ENCODE results near the gene NUAK2.
A peak's percentile ranks its signal among the peaks of the same experiment; 100 is the strongest.
"Not testable (repeated sequence)": the region's sequence is repeated elsewhere in the genome, so short reads cannot be mapped to it uniquely, and the experiment has no call there.

The NUAK2 gene

DNA sequence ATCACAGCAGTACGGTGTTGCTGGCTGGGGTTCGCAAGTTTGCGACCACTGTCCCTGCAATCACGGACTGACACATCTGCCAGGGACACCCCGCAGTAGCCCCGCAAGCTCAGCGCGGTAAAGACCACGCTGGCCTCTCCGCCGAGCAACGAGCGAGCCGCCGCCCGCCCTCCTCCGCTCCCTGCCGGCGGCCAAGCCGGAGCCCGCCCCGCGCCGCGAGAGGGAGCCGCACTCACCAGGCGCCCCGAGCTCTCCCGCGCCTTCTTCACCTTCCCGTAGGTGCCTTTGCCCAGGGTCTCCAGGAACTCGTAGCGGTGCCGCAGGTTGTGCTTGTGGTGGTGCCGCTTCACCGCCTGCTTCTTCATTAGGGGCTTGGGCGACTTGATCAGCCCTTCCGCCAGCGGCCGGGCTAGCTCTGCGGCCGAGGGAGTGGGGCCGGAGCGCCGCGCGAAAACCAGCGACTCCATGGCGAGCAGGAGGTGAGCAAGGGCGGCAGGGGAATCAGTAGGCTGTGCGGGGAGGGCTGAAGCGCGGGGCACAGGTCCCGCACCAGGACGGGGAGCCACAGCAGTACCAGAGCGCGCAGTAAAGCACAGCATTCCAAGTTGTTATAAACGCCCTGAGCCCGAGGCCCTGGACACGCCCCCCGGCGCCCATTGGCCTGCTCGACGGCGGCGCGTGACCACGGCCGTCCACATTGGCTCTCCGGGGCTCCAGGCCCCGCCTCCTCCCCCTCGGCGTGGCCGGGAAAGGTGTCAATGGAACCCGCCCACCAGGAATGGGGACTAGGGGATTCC lies at the start of gene NUAK2:
Gene NUAK2, minus strand, starts transcription at position 584 of the 797 bp plus-strand sequence. Its CDS starts 117 bp downstream, at position 467.
- DNase-seq = peak; percentile 97 to 99

DNA sequence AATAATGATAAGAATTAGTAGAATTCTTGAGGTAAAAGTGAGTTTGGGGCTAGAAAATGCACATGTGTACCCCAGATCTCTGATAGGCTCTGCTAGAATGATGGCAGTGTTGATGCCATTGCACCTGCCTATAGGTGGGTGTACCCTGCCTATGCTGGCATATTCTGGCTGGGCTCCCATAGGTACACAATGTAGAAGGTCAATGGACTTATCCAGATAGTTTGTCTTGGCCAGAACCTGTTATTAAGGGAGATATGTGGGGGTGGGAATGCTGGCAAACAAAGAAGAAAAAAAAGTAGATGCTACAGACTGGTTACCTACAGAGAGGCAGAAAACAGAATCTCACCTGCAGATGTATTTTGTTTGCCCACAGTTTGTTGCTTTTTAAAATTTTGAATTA lies 49.2 kb upstream of the NUAK2 start:
- no peak for DNase-seq

DNA sequence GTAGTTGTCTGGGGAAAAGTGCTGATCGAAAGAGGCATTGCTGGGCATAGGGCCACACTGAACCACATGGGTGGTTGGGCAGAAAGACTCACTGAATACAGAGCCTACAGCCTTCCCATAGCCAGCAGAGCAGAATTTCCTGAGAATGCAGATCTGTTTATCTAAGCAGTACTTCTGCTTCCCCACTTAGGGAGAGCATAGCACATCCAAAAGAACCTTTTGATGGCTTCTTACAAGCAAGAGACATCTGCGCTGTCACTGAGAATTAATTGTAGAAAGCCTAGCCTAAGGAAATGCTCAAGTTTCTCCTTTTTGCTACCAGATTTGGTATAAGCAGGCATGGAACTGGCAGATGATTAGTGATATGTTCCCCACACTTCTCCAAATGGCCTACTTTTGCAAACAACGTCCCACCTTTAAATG lies 48.2 kb upstream of the NUAK2 start:
- DNase-seq = no peak

DNA sequence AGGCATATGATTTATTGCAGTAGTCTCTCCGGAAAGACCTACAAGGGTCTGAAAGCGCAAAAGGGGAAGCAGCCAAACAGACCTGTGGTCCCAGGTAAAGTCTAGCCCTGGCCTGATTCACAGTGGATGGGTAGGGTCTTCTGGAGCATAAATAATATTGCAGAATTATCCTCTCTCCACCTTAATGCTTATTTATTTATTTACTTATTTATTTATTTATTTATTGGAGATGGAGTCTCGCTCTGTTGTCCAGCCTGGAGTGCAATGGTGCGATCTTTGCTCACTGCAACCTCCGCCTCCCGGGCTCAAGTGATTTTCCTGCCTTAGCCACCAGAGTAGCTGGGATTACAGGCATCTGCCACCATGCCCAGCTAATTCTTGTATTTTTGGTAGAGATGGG lies 46.9 kb upstream of the NUAK2 start:
- DNase-seq = no peak

DNA sequence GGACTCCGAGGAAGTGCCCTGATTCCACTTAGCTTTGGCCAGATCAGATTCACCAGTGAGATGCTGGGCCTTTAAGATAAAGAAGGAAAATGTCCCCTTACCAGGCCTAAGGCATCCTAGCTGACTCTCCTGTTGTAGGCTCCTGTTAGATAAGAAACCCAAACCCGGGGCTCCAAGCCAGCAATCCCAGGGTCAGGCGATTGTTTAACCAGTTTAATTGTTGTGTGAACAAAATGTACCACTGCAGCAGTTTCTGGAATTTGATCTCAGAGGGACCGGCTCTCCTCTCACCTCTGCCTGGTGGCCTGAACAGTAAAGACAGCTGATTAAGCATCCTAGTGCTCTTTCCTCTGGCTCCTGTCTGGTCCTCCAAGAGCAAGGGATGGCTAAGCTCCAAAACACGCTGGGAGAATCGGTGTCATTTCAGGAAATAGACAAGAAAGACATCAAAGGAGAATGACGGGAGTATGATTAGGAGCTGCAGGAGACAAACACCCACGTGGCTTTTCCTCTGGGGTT lies 44.5 kb upstream of the NUAK2 start:
- no peak for DNase-seq

DNA sequence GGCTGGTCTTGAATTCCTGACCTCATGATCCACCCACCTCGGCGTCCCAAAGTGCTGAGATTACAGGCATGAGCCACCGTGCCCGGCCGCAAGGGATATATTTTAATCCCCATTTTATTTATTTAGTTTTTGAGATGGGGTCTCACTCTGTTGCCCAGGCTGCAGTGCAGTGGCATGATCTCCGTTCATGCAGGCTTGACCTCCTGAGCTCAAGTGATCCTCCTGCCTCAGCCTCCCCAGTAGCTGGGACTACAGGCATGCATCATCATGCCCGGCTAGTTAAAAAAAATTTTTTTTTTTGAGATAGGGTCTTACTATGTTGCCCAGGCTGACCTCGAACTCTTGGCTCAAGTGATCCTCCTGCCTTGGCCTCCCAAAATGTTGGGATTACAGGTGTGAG lies 43.5 kb upstream of the NUAK2 start:
- DNase-seq = not testable (repeated sequence)

DNA sequence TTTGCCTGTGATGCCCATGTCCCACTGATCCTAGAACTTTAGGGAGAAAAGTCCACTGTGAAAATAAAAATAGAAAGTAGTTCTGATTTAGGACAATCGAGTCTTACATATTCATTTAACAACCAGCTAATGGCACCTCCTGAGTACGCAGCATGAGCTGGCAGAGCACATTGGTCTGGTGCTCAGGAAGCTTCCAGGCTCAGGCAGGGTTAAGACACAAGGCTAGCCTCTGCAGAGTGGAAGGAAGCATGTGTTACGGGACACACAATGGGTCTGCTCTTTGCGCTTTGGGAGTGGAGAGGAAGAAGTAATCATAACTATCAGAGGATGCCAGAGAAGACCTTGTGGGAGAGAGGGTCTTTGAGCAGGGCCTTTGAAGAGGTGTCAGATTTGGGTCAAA lies 39.3 kb upstream of the NUAK2 start:
- no peak for DNase-seq

DNA sequence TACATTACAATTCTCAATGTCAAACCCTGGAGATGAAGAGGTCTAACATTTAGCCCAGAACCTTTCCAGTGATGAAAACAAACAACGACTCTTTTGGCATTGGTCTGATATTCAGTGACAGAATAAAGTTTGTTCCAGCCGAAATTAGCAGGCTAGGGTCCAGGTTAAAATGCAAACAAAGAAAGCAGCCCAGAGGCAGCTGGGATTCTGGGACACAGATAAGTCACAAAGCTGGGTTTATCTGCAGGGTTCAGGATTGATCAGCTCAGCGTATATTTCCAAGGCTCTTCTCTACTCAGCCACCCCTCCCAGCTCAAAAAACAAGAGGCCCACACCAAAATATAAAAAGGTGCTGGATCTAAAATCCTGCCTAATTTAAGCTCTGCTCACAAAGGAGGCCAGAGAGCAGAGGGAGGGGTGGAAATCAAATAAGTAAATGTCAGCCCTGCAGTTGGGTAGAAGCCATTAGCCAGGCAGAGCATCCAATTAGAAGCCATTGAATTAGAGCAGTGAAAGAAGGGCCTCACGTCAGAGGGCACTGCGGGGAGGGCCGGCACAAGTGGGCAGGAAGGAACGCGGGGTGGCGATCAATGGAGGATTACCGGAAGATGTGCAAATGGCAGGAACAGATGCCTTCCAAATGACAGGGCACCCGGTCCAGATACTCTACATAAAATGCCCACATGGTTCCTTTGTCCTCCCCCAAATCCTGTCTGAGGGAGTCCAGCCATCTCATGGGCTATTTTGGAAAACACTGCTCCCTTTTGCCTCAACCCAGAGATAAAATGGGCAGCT lies 38.4 kb upstream of the NUAK2 start:
- DNase-seq = no peak

DNA sequence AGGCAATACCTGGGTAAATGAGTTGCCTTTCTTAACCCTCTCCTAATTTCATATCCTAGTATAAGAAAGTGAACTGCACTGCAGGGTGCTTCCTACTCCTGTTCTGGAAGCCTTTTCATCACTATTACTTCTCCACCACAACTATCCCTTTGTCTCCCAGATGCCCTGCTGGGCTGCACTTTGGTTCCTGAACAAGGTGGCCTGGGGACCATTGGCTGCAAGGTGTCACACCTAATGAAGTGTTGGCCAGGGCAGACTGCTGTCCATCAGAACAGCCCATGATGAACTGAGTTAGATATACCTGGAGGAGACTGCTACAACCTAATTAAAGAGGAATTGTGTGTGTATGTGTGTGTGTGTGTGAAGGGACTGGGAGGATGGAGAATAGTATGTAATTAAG lies 37.0 kb upstream of the NUAK2 start:
- no peak for DNase-seq

DNA sequence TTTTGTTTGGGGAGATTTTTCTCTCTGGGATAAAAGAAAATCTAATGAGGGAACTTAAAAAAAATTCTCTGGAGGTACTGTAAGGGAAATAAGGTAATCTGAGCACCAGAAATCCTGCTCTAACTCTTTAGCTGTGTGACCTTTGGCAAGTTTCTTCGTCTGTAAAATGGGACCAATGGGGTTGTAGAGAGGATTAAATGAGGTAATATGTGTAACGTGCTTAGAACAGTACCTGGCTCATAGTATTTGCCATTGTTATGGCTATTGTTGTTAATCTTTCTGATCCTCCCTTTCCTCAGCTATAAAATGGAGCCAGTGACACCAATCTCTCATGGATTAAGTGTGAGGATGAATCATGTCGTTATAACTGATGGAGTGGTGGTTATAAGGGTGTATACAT lies 36.0 kb upstream of the NUAK2 start:
- DNase-seq = no peak

DNA sequence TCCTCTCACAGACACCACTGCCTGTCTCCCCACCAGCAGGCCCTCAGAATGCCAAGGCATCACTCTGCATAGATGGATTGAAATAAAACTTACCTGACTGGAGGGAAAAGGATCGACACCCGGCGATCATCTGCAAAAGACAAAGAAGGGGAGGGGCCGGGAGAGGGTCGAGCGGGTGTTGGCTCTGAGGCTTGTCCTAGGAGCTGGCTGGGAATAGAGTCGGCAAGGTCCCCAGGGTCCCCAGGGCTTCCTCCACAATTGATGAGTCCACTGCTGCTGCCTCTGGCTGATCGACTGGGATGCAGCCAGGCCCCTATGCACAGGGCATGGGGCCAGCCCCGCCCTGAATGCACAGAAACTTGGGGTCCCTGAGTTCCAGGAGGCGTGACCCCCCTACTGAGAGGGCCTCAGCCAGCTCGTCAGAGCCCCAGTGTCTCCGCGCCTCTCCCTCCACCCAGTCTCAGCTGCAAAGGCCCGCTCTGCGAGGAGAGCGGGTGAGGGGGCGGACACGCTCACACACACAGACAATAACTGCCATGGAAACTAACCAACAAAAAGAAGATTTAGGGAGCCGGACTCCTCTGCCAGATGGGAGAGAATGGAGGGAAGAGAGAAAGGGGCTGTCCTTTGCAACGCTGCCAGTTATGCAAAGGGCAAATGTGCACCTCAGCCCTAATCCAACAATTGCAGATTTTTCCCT lies 35.0 kb upstream of the NUAK2 start, which contains the start of gene KLHDC8A:
Gene KLHDC8A, minus strand, starts transcription at position 483 of the 700 bp plus-strand sequence. CDS start 13,318 bp downstream, outside the sequence.
- DNase-seq = no peak

DNA sequence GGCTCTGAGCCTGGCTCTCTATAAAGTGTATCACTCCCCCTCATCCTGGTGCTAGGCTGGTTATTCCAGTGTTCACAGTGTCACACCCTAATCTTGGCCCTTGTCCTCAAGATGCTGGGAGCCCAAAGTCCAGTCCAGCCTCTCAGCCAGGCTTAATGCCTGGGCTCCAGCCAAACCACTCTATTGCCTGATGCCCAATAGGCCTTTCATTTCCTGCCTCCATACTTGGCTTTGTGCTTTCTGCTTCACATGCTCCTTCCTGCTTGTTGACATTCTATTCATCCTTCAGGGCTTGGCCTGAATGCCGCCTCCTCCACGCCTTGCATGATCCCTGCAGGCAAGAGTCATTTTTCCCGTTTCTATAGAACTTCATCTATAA lies 33.5 kb upstream of the NUAK2 start:
- no peak for DNase-seq

DNA sequence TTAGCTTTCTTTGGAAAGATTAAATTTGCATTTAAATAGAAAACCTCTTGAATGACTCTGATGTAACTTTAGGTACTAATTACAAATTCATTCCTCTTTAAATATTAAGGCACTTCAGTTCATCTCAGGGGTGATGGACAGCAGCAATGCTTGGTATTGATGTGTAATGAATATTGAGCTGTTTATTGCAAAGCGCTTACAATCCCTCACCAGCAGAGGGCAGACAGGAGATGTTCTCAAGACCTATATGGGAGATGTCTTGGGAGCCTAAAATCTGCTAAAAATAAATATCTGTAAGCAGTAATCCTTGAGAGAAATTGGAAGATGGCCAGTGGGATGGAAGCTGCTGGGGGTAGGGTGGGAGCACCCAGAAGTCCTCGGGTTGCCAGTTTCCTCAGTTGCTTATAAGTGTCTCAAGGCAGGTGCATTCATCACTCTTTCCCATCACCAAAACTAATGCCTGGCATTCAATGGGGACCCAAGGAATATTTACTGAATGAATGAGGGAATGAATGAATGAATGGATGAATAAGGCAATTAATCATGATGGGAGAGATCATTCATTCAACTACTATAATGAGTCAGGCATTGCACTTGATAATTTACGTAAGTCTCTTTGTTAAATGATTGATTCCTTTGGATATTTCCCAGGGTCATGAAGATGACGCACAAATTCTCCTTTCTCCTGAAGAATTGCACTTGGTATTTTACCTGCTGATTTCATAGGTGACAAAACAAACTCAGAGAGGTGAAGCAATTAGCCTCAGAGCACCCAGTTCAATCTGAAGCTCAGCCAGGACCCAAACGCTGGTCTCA lies 32.9 kb upstream of the NUAK2 start:
- peak; percentile 55 to 74 for DNase-seq

DNA sequence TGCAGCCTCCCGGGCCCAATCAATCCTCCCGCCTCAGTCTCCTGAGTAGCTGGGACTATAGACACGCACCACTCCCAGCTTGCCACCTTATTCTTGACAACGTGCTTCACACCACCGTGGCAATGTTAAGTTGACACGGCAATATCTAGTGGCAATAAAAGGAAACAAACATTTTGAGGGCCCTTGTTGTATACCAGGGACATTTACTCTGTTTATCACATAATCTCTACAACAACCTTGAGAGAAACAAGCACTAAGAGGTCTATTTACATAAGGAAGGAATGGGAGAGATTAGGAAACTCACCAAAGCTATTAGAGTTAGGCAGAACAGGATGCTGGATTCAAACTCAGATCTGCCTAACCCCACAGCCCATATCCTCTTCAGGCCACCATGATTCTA lies 32.1 kb upstream of the NUAK2 start:
- DNase-seq = no peak

DNA sequence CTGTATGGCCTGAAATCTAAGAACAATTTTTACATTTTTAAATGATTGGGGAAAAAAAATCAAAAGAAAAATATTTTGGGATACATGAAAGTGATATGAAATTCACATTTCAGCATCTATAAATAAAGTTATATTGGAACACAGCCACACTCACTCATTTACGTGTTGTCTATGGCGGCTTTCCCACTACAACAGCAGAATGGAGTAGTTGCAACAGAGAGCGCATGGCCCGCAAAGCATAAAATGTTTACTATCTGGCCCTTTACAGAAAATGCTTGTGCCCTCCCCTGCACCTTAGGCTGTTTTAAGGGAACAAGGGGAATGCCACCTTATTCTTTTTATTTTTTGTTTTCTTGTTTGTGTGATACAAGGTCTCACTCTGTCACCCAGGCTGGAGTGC lies 31.6 kb upstream of the NUAK2 start:
- DNase-seq = no peak

DNA sequence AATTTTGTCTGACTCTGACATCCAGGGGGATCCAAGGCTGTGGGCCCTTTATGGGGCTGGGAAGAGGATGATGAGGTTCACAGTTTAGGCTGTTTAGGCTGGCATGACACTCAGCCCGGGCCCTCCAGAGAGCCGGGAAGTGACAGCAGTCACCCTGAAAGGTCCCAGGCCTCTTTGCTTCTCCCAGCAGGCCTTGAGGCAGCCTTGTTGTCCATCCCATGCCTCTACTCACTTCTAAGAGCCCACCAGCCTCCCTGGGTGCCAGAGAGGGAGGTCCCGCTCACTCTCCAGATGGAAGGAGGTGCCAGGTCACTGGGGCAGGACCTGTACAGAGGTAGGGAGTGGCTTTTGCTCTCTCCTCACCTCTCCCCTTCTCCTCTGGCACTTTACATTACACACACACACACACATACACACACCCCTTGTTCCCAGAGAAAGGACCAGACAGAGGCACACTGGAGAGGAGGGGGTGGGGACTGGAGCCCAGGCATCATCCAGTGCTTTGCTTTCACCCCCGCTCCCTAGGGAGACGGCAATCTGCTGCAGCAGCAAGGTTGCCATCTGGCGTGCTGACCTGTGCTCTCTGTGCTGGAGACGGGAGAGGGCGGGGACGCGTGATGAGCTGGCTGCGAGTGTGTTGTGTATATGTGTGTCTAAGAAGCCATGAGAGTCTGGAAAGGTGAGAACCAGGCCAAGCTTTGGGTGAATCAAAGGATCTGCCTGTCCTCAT lies 30.6 kb upstream of the NUAK2 start:
- peak; percentile 97 to 100 for DNase-seq

DNA sequence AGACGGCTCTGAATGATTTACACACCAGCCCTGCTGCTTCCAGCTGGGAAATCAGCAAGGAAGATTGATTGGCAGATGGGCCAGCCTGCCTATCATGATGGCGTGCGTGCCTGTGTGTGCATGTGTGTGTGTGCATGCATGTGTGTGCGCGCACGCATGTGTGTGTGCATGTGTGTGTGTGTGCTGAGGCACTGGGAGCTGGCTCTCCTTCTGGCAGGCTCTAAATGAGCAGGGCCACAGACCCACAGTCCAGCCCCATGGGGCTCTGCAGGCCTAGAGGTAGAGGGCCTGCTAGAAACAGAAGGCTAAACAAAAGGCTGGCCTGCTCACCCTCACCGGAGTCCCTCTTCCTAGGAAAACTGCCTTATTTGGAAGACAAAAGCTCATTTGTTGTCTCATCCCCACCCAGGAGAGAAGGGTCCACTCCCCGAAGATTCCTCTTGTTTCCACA lies 29.2 kb upstream of the NUAK2 start:
- DNase-seq = no peak

DNA sequence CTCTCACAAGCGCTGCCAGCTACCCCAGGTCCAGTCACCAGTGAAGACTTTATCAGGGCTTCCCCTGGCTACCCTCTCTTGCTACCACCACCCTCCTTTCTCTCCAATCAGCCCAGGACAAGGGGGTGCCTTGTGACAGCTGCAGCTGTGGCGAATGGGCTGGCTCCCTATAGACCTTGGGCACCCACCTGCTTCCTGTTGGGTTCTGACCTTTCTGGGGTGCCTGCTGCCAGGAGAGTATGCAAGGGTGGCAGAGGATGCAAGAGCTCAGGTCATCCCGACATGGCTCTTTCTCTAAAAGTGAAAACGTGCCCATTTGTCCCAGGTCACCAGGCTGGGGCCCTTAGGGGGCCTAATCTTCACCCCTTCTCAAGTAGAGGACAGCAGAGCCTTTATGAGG lies 28.6 kb upstream of the NUAK2 start:
- no peak for DNase-seq

DNA sequence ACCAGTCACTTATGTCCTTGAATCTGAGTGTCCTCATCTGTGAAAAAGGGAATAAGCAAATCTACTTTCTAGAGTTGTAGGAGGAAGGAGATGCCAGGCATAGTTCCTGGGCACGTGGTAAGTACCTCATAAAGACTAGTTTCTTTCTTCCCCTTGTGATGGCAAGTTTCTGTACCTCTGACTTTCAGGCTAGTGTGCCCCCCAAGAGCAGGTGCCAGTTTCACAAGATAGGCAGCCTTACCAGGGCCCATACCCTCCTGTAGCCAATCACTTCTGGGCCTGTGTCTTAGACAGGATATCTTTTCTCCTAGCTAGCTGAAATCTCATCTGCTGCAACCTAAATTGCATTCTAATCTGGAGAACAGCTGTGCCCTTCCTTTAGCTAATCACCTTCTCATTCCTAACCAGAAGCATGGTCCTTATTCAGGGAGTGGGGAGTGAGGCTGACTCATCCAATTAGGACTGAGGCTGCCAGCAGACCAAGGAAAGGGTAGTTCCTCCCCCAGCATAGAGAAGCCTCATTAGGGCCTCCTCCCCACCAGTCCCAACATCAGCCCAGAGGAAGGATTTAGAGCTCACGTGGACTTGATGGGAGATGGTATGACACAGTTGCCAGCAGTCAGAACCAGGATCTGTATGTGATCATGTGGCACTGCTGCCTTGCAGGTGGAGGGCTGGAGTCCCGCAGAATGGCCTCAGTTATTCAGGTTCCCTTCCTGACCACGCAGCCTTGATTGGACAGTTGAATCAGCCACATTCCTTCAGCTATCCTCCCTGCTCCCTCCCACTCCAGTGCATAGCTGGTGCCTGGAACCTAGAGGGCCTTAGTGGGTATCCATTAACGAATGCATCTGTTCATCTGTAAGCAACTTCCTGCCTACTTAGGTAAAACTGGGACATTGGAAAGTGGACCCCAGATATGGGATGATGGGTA lies 27.3 kb upstream of the NUAK2 start:
- no peak for DNase-seq

DNA sequence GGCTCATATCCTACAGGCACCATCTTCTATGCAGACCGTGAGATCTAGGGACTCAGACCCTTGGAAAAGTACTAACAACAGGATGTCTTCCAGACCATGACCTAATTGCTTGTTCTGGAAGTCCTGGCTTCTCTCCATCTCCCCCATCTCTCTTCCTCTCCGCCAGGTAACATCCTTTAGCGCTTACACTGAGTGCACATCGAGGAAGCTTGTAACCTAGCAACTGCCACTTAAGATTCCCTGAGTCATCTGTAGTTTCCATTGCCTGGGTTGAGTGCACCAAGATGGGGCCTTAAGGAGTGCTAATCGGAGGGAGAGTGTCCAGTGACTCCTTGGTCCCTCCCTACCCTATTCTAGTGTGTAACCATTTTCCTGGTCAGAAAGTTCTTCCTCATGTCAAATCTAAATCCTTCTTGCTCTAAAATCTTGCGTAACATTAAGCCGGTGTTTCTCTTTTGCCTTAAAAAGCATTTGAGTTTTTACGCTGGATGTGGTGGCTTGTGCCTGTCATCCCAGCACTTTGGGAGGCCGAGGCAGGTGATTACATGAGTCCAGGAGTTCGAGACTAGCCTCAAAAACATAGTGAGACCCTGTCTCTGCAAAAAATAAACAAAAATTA lies 25.5 kb upstream of the NUAK2 start:
- DNase-seq = peak; percentile 48 to 56
